Stimulated activated CD8-positive, alpha-beta memory T cell treated with anti-CD3 and anti-CD28 coated beads, Interleukin-12 subunit alpha, Interleukin-12 subunit beta, amount 100 ng/mL, for 4 hours (primary cell): ENCODE data around the gene SLC26A8.
"Not testable (repeated sequence)": the region's sequence is repeated elsewhere in the genome, so short reads cannot be mapped to it uniquely, and the experiment has no call there.

Source experiments
- DNase-seq: peaks from one replicate; pipeline ENCODE4 v3.0.0-alpha.2; 2020; ENCODE audit warnings: low read depth

SLC26A8 gene

DNA sequence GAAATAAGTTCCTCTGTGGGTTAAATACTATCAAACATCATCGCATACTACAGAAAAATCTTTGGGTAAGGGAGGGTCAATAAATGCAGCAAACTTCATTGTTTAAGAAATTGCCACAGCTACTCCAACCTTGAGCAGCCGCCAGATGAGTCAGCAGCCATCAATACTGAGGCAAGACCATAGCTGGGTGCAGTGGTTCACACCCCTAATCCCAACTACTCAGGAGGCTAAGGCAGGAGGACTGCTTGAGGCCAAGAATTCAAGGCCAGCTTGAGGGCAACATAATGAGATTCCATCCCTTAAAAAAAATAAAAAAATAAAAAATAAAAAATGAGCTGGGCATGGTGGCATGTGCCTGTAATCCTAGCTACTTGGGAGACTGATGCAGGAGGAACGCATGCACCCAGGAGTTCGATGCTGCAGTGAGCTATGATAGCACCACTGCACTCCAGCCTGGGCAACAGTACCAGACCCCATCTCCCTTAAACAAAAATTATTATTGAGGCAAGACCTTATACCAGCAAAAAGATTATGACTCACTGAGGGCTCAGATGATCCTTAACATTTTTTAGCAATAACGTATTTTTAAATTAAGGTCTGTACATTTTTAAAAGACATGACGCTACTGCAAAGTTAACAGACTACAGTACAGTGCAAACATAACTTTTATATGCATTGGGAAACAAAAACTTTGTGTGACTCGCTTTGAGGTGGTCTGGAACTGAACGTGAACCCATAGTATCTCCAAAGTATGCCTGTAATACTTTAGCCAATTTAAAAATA is 112.4 kb downstream of the SLC26A8 start:
- no peak for DNase-seq

DNA sequence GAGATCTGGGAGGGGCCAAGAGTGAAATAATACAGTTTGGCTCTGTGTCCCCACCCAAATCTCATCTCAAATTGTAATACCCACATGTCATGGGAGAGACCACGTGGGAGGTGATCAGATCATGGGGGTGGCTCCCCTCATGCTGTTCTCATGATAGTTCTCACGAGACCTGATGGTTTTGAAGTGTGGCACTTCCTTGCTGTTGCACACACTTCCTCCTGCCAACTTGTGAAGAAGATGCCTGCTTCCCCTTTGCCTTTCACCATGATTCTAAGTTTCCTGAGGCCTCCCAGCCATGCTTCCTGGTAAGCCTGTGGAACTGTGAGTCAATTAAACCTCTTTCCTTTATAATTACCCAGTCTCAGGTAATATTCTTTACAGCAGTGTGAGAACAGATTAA is 114.9 kb downstream of the SLC26A8 start:
- not testable (repeated sequence) for DNase-seq

DNA sequence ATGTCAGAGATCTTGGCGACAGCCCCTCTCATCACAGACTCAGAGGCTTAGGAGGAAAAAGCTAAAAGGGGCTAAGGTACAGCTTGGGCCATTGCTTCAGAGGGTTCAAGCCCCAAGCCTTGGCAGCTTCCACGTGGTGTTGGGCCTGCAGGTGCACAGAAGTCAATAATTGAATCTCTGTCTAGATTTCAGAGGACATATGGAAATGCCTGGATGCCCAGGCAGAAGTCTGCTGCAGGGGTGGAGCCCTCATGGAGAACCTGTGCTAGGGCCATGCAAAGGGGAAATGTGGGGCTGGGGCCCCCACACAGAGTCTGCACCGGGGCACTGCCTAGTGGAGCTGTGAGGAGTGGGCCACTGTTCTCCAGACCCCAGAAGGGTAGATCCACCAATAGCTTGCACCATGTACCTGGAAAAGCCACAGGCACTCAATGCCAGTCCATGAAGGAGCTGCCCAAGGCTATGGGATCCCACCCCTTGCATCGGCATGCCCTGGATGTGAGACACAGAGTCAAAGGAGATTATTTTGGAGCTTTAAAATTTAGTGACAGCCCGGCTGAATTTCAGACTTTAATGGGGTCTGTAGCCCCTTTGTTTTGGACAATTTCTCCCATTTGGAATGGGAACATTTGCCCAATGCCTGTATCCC is 115.6 kb downstream of the SLC26A8 start:
- not testable (repeated sequence) for DNase-seq

DNA sequence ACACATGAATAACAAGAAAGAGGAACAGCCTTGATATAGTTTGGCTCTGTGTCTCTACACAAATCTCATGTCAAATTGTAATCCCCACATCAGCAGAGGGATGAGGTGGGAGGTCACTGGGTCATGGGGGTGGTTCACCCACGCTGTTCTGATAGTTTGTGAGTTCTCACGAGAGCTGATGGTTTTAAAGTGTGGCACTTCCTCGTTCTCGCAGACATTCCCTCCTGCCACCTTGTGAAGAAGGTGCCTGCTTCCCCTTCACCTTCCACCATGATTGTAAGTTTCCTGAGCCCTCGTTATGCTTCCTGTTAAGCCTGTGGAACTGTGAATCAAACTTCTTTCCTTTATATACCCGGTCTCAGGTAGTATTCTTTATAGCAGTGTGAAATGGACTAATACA is 116.7 kb downstream of the SLC26A8 start:
- no peak for DNase-seq

DNA sequence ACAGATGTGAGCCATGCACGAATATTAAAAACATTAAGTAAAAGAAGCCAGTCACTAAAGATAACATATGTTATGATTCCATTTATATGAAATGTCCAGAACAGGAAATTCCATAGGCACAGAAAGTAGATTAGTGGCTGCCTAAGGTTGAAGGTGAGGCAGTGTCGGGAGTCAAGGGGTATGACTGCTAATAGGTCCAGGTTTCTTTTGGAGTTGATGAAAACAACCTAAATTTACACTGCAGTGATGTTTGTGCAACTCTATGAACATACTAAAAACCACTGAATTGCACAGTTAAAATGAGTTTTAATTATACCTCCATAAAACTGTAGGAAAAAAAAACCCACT is 118.0 kb downstream of the SLC26A8 start:
- DNase-seq = no peak

- DNase-seq = no peak
Observed at GRCh38 chr6:35905841-35906498, 118.5 kb downstream of the SLC26A8 start.

- DNase-seq = no peak
Observed at GRCh38 chr6:35905141-35905785, 119.2 kb downstream of the SLC26A8 start.

DNA sequence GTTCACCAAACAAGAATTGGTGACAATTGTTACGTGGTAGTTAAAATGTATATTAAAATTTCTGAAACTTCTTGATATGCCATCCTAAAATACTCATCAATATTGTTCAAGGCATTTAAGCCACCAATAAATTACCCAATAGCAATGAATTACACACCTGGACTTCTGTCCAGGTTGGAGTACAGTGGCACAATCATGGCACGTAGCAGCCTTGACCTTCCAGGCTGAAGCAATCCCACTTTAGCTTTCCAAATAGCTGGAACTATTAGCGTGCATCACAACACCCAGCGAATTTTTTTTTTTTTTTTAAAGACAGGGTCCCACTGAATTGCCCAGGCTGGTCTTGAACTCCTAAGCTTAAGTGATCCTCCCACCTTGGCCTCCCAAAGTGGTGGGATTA is 120.8 kb downstream of the SLC26A8 start:
- DNase-seq = no peak

DNA sequence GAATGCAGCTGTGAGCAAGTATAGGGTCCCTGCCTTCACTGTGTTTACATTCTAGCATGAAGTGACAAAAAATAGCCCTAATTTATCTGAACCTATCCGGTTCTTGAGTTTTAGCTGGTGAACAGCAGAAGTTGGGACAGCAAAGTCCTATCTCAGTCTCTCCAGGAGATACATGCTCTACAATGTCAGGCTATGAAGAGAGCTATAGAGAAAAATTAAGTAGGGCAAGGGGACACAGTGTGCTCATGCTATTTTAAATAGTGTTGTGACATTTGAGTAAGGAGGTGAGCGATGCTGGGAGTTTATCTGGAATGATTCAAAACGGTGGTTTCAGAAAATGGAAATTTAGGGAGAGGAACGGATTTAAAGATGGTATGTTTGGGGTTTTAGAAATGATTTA is 124.0 kb downstream of the SLC26A8 start:
- DNase-seq = no peak

DNA sequence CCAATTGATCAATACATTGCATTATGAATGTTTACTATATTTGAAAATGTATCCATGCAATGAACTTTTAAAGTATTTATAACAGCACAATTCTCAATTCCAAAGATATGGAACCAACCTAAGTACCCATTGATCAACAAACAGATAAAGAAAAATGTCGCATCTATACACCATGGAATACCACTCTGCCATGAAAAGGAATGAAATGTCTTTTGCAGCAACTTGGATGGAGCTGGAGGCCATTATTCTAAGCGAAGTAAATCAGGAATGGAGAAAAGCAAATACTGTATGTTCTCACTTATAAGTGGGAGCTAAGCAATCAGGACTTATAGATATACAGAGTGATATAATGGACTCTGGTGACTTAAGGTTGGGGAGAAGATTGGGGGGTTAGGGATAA is 126.4 kb downstream of the SLC26A8 start:
- no peak for DNase-seq

- DNase-seq = no peak
Observed at GRCh38 chr6:35897486-35897885, 127.0 kb downstream of the SLC26A8 start.

GRCh38 chr6:35897036-35897435 is 127.4 kb downstream of the SLC26A8 start:
- no peak for DNase-seq

DNA sequence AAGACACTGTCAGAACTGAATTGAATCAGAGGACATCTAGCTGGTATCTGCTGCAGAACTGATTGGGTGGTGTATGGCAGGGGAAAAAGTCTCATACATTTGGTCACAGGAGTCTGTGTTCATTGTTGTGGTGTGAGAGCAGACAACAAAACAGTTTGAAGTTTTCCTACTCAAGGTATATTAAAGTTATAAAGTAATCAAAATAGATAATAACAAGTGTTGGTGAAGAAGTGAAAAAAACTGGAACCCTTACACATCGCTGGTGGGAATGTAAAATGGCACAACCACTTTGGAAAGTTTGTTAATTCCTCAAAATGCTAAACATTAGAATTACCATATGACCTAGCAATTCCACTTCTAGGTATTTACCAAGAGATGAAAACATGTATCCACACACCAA is 128.2 kb downstream of the SLC26A8 start:
- DNase-seq = no peak

DNA sequence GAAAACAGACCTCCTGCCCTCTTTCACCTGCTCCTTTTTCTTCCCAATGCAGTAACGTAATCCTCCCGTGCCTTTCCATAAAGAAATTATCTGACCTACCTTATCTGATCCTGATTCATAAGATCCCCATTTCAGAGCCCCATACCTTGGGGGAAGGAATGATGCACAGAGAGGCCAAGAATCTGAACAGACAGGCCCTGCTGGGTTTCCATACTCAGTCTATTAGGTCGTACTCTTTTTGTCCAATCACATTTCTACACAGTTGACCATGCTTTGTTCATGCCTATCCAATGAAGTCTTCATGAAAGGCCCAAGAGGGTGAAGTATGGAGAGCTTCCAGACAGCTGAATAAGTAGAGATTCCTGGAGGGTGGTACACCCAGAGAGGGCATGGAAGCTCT is 128.9 kb downstream of the SLC26A8 start:
- DNase-seq = no peak

GRCh38 chr6:35894776-35895175 is 129.7 kb downstream of the SLC26A8 start:
- no peak for DNase-seq
